Measurements from ENCODE around the gene FAM209B.
"Not testable (repeated sequence)": the region's sequence is repeated elsewhere in the genome, so short reads cannot be mapped to it uniquely, and the experiment has no call there.

FAM209B gene

GRCh38 chr20:56542489-56543030 is 9.5 kb downstream of the FAM209B start:
- DNase-seq: no peak

- DNase-seq: no peak
These were observed 18.5 kb downstream of the FAM209B start for GRCh38 chr20:56551571-56551970.

- no peak for DNase-seq
These were observed 20.0 kb downstream of the FAM209B start for GRCh38 chr20:56552911-56553629.

- no peak for DNase-seq
These were observed 21.8 kb downstream of the FAM209B start for GRCh38 chr20:56554869-56555268.

GRCh38 chr20:56558968-56559367 is 25.9 kb downstream of the FAM209B start:
- no peak for DNase-seq

GRCh38 chr20:56564526-56564925 is 31.5 kb downstream of the FAM209B start:
- not testable (repeated sequence) for DNase-seq

- DNase-seq: no peak
These were observed 32.5 kb downstream of the FAM209B start for GRCh38 chr20:56565511-56565910.

GRCh38 chr20:56566621-56567020 is 33.6 kb downstream of the FAM209B start:
- no peak for DNase-seq

- no peak for DNase-seq
These were observed 37.8 kb downstream of the FAM209B start for GRCh38 chr20:56570832-56571231.

- DNase-seq: no peak
These were observed 39.1 kb downstream of the FAM209B start for GRCh38 chr20:56572172-56572571.

GRCh38 chr20:56573986-56574385 is 40.9 kb downstream of the FAM209B start:
- no peak for DNase-seq

GRCh38 chr20:56574531-56575142 is 41.6 kb downstream of the FAM209B start:
- no peak for DNase-seq

GRCh38 chr20:56575157-56575556 is 42.1 kb downstream of the FAM209B start:
- DNase-seq: no peak

GRCh38 chr20:56575961-56576360 is 42.9 kb downstream of the FAM209B start:
- no peak for DNase-seq

- DNase-seq: no peak
These were observed 46.3 kb downstream of the FAM209B start for GRCh38 chr20:56579301-56579710.

GRCh38 chr20:56580226-56580625 is 47.2 kb downstream of the FAM209B start:
- no peak for DNase-seq

- no peak for DNase-seq
These were observed 48.7 kb downstream of the FAM209B start for GRCh38 chr20:56581701-56582100.

- DNase-seq: no peak
These were observed 49.5 kb downstream of the FAM209B start for GRCh38 chr20:56582542-56582941.

GRCh38 chr20:56584916-56585315 is 51.9 kb downstream of the FAM209B start:
- no peak for DNase-seq

Data from activated naive CD4-positive, alpha-beta T cell treated with Interleukin-2 at 50 U/mL for 16 hours (primary cell).